Measurements from ENCODE around the gene GNAQ.

Gene GNAQ

GRCh38 chr9:77985996-77986395 is 45.6 kb downstream of the GNAQ start:
- no peak overlapping the region for H3K4me3 ChIP-seq (ENCODE audit: low read depth, low read length)
- no peak for TF ChIP-seq CTCF (IDR thresholded peaks at IDR 0.05; ENCODE audit: borderline replicate concordance, insufficient read depth, low read depth, low read length)

GRCh38 chr9:77983320-77983662 is 48.3 kb downstream of the GNAQ start:
- no peak overlapping the region for H3K4me3 ChIP-seq (ENCODE audit: low read depth, low read length)
- no peak for TF ChIP-seq CTCF (IDR thresholded peaks at IDR 0.05; ENCODE audit: borderline replicate concordance, insufficient read depth, low read depth, low read length)

- H3K4me3 ChIP-seq (ENCODE audit: low read depth, low read length), result no peak overlapping the region
- no peak for TF ChIP-seq CTCF (IDR thresholded peaks at IDR 0.05; ENCODE audit: borderline replicate concordance, insufficient read depth, low read depth, low read length)
These were observed 48.9 kb downstream of the GNAQ start for GRCh38 chr9:77982581-77983319.

- H3K4me3 ChIP-seq (ENCODE audit: low read depth, low read length), result no peak overlapping the region
- no peak for TF ChIP-seq CTCF (IDR thresholded peaks at IDR 0.05; ENCODE audit: borderline replicate concordance, insufficient read depth, low read depth, low read length)
These were observed 49.7 kb downstream of the GNAQ start for GRCh38 chr9:77981907-77982306.

GRCh38 chr9:77981332-77981731 is 50.3 kb downstream of the GNAQ start:
- no peak overlapping the region for H3K4me3 ChIP-seq (ENCODE audit: low read depth, low read length)
- TF ChIP-seq CTCF (IDR thresholded peaks at IDR 0.05; ENCODE audit: borderline replicate concordance, insufficient read depth, low read depth, low read length), result no peak

GRCh38 chr9:77980622-77981021 is 51.0 kb downstream of the GNAQ start:
- H3K4me3 ChIP-seq (ENCODE audit: low read depth, low read length), result no peak overlapping the region
- TF ChIP-seq CTCF (IDR thresholded peaks at IDR 0.05; ENCODE audit: borderline replicate concordance, insufficient read depth, low read depth, low read length), result no peak

GRCh38 chr9:77978086-77978781 is 53.4 kb downstream of the GNAQ start:
- TF ChIP-seq CTCF (IDR thresholded peaks at IDR 0.05; ENCODE audit: borderline replicate concordance, insufficient read depth, low read depth, low read length), result no peak
- H3K4me3 ChIP-seq (ENCODE audit: low read depth, low read length), result no peak overlapping the region

All from GM12875 (cell line).